ENCODE results near the gene EPB42. TPM values are rescaled to one million over a fixed set of nuclear protein-coding genes. Genes with fewer than 3 reads are reported as not detected.

EPB42 gene
- total and polyA plus RNA-seq, 11 donors: 0.08 to 1.7 (median 0.33) TPM; not detected in 7

GRCh38 chr15:43221422-43221821 lies 604 bp upstream of the EPB42 start:
- H3K4me3 ChIP-seq: no peak overlapping the region
- no peaks in the 10 kb centered on the region for H3K9me3 ChIP-seq
- H3K27ac ChIP-seq: no peak overlapping the region
- TF ChIP-seq POLR2A (IDR thresholded peaks at IDR 0.05) (no peak), CTCF (IDR thresholded peaks at IDR 0.05) (no peak)
- no peaks in the 10 kb centered on the region for H3K36me3 ChIP-seq
- intact Hi-C loops (cut with DNase I): loop anchor here in 2 of 10 donors (10.0 kb wide), 2 partner anchors 57 to 333 kb away; no protein-coding TSS in a partner anchor
- no peaks in the 10 kb centered on the region for H3K27me3 ChIP-seq
- ATAC-seq (no peak), DNase-seq (no peak)
- 79 to 87% (median 84%) methylated on average over 1 of the region's 1 CpG for WGBS, 4 donors
- H3K4me1 ChIP-seq: peaks cover 0 to 5% (median 0%) of the 10 kb centered on the region in 12 donors

DNA sequence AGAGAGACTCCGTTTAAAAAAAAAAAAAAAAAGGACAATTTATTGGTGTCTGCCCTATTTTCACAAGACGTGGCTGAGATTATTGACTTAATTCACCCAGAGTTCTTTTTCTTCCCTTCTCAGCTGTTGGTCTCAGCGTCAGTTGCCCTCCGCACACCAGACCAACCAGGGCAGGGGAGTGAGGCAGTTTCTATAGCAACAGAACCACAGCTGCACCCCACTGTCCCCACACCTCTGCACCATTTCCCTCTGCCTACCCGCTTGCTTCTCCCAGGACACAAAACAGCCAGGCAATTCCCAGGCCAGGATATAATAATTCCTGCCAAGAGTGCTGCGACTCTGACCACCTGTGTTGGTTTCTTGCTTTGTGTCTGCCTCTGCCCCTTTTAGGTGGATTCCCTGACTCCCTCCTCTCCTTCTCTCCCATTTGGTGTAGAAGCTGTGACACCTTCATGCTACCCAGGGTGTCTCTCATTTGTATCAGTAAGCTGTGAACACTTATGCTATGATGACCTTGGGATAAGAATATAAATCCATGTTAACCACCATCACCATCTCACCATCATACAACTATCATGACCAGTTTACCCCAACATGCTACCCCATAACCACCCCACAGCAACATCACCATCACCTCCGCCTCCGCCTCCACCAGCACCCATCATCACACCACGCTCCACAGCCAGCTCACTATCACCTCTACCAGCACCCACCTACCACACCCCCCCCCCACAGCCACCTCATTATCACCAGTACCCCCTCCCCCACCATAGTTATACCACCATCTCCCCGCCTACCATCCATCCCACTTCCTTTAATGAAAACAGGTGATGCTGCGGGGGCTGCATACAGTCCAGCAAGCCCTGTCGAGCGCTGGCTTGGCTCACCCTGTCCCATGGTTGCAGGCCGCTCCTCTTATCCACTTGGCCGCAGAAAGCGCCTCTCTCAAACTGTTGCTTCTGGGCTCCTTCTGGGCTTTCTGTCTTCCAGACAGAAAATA lies 589 bp downstream of the EPB42 start:
- H3K27ac ChIP-seq: no peak overlapping the region

DNA sequence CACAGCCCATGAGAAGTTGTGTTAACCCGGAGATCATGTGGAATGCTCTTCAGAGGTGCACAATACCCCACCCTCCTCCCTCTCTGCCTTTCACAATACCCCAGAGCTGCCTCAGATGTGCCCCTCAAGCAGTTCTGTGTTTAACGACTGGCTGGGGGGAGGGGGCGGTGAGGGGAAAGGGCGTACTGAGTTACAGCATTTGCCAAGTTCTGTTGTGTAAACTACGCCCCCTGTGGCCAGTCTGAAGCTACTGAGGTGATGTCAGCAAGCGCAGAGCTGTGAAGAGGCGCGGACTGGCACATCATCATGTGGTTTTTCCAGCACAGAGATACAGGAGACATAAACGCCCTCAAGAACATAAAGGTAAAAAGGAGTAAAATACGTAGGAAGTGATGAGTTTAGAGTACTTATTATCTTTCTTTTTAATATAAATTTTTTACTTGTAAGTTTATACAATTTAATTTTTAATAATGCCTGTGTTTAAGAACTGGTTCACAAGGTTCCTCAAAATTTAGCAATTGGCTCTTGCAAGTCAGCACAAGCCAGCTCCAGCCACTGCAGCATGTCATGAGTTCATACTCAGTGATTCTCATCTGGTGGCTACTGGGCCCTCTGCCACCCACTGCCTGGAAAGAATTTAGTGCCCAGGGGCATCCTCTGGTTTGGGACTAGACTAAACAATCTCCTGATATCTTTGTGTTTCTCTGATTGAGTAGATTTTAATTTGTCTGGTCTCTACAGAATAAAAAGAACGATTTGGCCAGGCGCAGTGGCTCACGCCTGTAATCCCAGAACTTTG lies 1.7 kb downstream of the EPB42 start:
- H3K4me1 ChIP-seq: peaks cover 0 to 8% (median 0%) of the 10 kb centered on the region in 12 donors
- DNase-seq (no peak), ATAC-seq (no peak)
- intact Hi-C loops (cut with DNase I): no loop called here
- H3K27me3 ChIP-seq: no peaks in the 10 kb centered on the region
- H3K27ac ChIP-seq: no peak overlapping the region
- no peak overlapping the region for H3K4me3 ChIP-seq
- TF ChIP-seq POLR2A (IDR thresholded peaks at IDR 0.05): no peak
- peak in 1 of 12 donors; percentile 18 for TF ChIP-seq CTCF (IDR thresholded peaks at IDR 0.05)
- 49 to 61% (median 54%) methylated on average over 13 of the region's 13 CpGs for WGBS, 4 donors
- no peaks in the 10 kb centered on the region for H3K9me3 ChIP-seq
- H3K36me3 ChIP-seq: no peaks in the 10 kb centered on the region

More for the DNA sequence above, 589 bp downstream of the EPB42 start:
- WGBS, 4 donors: 83 to 87% (median 86%) methylated on average over 16 of the region's 16 CpGs
- TF ChIP-seq POLR2A (IDR thresholded peaks at IDR 0.05) (no peak), CTCF (IDR thresholded peaks at IDR 0.05) (no peak)
- DNase-seq (no peak), ATAC-seq (peak in 1 of 4 donors; percentile 6)
- Histone ChIP-seq H3K9me3 (no peaks in the 10 kb centered on the region), H3K36me3 (no peaks in the 10 kb centered on the region), H3K27me3 (no peaks in the 10 kb centered on the region), H3K4me1 (peaks cover 0 to 5% (median 0%) of the 10 kb centered on the region in 12 donors), H3K4me3 (no peak overlapping the region)
- intact Hi-C loops (cut with DNase I): loop anchor here in 2 of 10 donors (10.0 kb wide), 2 partner anchors 55 to 335 kb away; no protein-coding TSS in a partner anchor

All from heart left ventricle (tissue), 16 donors.